ENCODE results near the gene WNT4. TPM values are rescaled to one million over a fixed set of nuclear protein-coding genes. Genes with fewer than 3 reads are reported as not detected.

The WNT4 gene
- total RNA-seq, 1 donor from 2014 or later = not detected

DNA sequence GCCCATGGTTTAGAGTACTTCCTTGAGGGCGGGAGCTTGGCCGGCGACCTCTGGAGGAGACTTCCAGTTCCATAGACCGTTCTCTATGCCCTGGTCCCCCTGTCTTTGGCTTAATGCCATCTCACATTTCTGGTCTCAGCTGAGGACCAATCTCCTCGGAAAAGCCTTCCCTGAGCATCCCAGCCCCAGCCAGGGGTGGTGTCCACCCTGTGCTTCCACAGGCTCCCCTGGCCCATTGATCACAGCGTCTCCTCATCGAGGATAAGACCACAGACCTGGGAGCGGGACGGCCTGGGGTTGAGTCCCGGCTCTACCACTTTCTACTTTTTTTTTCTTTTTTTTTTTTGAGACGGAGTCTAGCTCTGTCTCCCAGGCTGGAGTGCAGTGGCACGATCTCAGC is 14.5 kb downstream of the WNT4 start:
- H3K4me1 ChIP-seq = no peaks in the 10 kb centered on the region
- H3K36me3 ChIP-seq = no peaks in the 10 kb centered on the region
- H3K27ac ChIP-seq = no peak overlapping the region
- no peaks in the 10 kb centered on the region for H3K9me3 ChIP-seq (ENCODE audit: low read depth)
- no peaks in the 10 kb centered on the region for H3F3A ChIP-seq (ENCODE audit: low read depth)
- DNase-seq (ENCODE audit: low spot score) = no peak
- Mint-ChIP-seq H3K27me3 (ENCODE audit: insufficient read depth, low read depth) (no peaks in the 10 kb centered on the region), H3K9me3 (no peaks in the 10 kb centered on the region), H3K27ac (no peak overlapping the region), H3K4me1 (peaks cover 11% of the 10 kb centered on the region), H3K36me3 (peaks cover 28% of the 10 kb centered on the region), H3K4me3 (no peak overlapping the region)
- TF ChIP-seq EZH2 (IDR thresholded peaks at IDR 0.05) (no peak), EZH2phosphoT487 (IDR thresholded peaks at IDR 0.05) (no peak)
- TF ChIP-seq, protein P1, sequence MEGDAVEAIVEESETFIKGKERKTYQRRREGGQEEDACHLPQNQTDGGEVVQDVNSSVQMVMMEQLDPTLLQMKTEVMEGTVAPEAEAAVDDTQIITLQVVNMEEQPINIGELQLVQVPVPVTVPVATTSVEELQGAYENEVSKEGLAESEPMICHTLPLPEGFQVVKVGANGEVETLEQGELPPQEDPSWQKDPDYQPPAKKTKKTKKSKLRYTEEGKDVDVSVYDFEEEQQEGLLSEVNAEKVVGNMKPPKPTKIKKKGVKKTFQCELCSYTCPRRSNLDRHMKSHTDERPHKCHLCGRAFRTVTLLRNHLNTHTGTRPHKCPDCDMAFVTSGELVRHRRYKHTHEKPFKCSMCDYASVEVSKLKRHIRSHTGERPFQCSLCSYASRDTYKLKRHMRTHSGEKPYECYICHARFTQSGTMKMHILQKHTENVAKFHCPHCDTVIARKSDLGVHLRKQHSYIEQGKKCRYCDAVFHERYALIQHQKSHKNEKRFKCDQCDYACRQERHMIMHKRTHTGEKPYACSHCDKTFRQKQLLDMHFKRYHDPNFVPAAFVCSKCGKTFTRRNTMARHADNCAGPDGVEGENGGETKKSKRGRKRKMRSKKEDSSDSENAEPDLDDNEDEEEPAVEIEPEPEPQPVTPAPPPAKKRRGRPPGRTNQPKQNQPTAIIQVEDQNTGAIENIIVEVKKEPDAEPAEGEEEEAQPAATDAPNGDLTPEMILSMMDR (IDR thresholded peaks at IDR 0.05) = no peak
- no peaks in the 10 kb centered on the region for H3K79me2 ChIP-seq (ENCODE audit: low read depth)
- peaks cover 39% of the 10 kb centered on the region for H4K20me1 ChIP-seq (ENCODE audit: low read depth)
- no peak overlapping the region for H2AFZ ChIP-seq (replicated peaks)
- H3K4me3 ChIP-seq = no peak overlapping the region
- no peak overlapping the region for H3K4me2 ChIP-seq
- no peak overlapping the region for H3K9ac ChIP-seq
- peaks cover 7% of the 10 kb centered on the region for H3K27me3 ChIP-seq

DNA sequence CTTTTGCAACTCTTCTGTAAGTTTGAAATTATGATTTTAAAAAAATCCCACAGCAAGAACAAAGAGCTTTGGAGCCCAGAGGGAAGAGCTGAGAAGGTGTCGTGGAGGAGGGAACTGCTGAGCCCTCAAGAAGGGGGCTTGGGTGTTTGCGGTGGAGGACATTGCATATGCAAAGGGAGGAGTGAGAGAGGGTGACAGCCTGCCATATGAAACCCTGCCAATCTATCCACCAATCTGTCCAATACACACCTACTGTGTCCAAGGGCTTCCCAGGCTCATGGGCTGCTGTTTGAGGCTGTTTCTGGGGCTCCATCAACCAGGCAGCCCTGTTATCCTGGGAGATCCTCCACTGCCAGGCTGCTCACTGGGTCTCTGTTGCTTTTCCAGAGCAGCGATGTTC is 15.2 kb downstream of the WNT4 start:
- H3K4me2 ChIP-seq = no peak overlapping the region
- H3K4me3 ChIP-seq = no peak overlapping the region
- peaks cover 39% of the 10 kb centered on the region for H4K20me1 ChIP-seq (ENCODE audit: low read depth)
- TF ChIP-seq EZH2phosphoT487 (IDR thresholded peaks at IDR 0.05) (no peak), EZH2 (IDR thresholded peaks at IDR 0.05) (no peak)
- TF ChIP-seq, protein P1 (IDR thresholded peaks at IDR 0.05) = no peak
- H3K9me3 ChIP-seq (ENCODE audit: low read depth) = no peaks in the 10 kb centered on the region
- H3K36me3 ChIP-seq = no peaks in the 10 kb centered on the region
- H3F3A ChIP-seq (ENCODE audit: low read depth) = no peaks in the 10 kb centered on the region
- H3K79me2 ChIP-seq (ENCODE audit: low read depth) = no peaks in the 10 kb centered on the region
- peaks cover under 1% of the 10 kb centered on the region for H3K27me3 ChIP-seq
- DNase-seq (ENCODE audit: low spot score) = no peak
- no peak overlapping the region for H3K4me3 Mint-ChIP-seq
- no peak overlapping the region for H3K9ac ChIP-seq
- H3K27ac ChIP-seq = no peak overlapping the region
- no peaks in the 10 kb centered on the region for H3K4me1 ChIP-seq
- no peak overlapping the region for H3K27ac Mint-ChIP-seq
- H3K4me1 Mint-ChIP-seq = peaks cover 11% of the 10 kb centered on the region
- peaks cover 29% of the 10 kb centered on the region for H3K36me3 Mint-ChIP-seq
- no peaks in the 10 kb centered on the region for H3K27me3 Mint-ChIP-seq (ENCODE audit: insufficient read depth, low read depth)
- H3K9me3 Mint-ChIP-seq = no peaks in the 10 kb centered on the region
- no peak overlapping the region for H2AFZ ChIP-seq (replicated peaks)

DNA sequence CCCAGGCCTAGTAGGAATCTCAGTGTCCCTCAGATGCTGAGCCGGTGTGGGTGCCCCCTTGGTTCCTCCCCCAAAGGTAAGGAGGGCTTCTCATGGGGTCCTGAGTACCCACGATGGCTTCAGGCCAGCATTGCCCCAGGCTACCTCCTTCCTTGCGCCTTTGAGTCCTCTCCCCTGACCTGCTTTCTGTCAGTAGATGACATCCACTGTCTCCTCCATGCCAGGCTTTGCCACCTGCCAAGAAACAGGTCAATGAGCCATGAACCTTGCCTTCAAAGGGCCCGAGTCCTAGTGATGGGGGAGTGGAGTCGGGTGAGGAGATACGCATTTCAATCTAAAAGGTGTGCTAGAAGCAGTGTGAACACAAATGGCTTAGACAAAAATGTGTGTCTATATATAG is 15.6 kb downstream of the WNT4 start:
- Mint-ChIP-seq H3K27me3 (ENCODE audit: insufficient read depth, low read depth) (no peaks in the 10 kb centered on the region), H3K4me3 (no peak overlapping the region), H3K36me3 (peaks cover 29% of the 10 kb centered on the region), H3K27ac (no peak overlapping the region), H3K9me3 (no peaks in the 10 kb centered on the region), H3K4me1 (peaks cover 15% of the 10 kb centered on the region)
- no peaks in the 10 kb centered on the region for H3K36me3 ChIP-seq
- H3K9me3 ChIP-seq (ENCODE audit: low read depth) = no peaks in the 10 kb centered on the region
- no peak overlapping the region for H2AFZ ChIP-seq (replicated peaks)
- DNase-seq (ENCODE audit: low spot score) = no peak
- H3K27ac ChIP-seq = no peak overlapping the region
- H3K4me3 ChIP-seq = no peak overlapping the region
- no peaks in the 10 kb centered on the region for H3K79me2 ChIP-seq (ENCODE audit: low read depth)
- H4K20me1 ChIP-seq (ENCODE audit: low read depth) = peaks cover 39% of the 10 kb centered on the region
- H3K4me2 ChIP-seq = no peak overlapping the region
- no peaks in the 10 kb centered on the region for H3K27me3 ChIP-seq
- TF ChIP-seq EZH2 (IDR thresholded peaks at IDR 0.05) = no peak
- TF ChIP-seq EZH2phosphoT487 (IDR thresholded peaks at IDR 0.05) = no peak
- TF ChIP-seq, protein P1 (IDR thresholded peaks at IDR 0.05) = no peak
- no peak overlapping the region for H3K9ac ChIP-seq
- no peaks in the 10 kb centered on the region for H3F3A ChIP-seq (ENCODE audit: low read depth)
- peaks cover 2% of the 10 kb centered on the region for H3K4me1 ChIP-seq

All from neural progenitor cell (in vitro differentiated cells).